Activated CD4-positive, alpha-beta T cell treated with anti-CD3 and anti-CD28 coated beads, Interleukin-2, amount 50 U/mL, for 4 hours (primary cell): ENCODE measurements around the gene DTNA.
"Not testable (repeated sequence)": the region's sequence is repeated elsewhere in the genome, so short reads cannot be mapped to it uniquely, and the experiment has no call there.

Source experiments
- DNase-seq, 2 experiments: peaks; one replicate each; pipeline ENCODE4 v3.0.0-alpha.2; 2020

The DTNA gene

GRCh38 chr18:34726286-34727004 is 16.3 kb downstream of the DTNA start:
- no peak for DNase-seq

GRCh38 chr18:34729264-34729663 is 19.2 kb downstream of the DTNA start:
- no peak for DNase-seq

GRCh38 chr18:34729740-34730355 is 19.8 kb downstream of the DTNA start:
- no peak for DNase-seq

GRCh38 chr18:34730774-34731173 is 20.7 kb downstream of the DTNA start:
- DNase-seq: no peak

- DNase-seq: no peak
These were observed 24.0 kb downstream of the DTNA start for GRCh38 chr18:34734056-34734455.

- not testable (repeated sequence) for DNase-seq
These were observed 24.4 kb downstream of the DTNA start for GRCh38 chr18:34734526-34734925.

GRCh38 chr18:34738175-34738894 is 28.2 kb downstream of the DTNA start:
- DNase-seq: no peak

- DNase-seq: no peak
These were observed 30.0 kb downstream of the DTNA start for GRCh38 chr18:34740101-34740500.

- DNase-seq: no peak
These were observed 30.6 kb downstream of the DTNA start for GRCh38 chr18:34740724-34741123.

- DNase-seq: no peak
These were observed 31.3 kb downstream of the DTNA start for GRCh38 chr18:34741401-34741800.

GRCh38 chr18:34742891-34743341 is 32.8 kb downstream of the DTNA start:
- DNase-seq: no peak

GRCh38 chr18:34744569-34744968 is 34.5 kb downstream of the DTNA start:
- no peak for DNase-seq

- no peak for DNase-seq
These were observed 36.5 kb downstream of the DTNA start for GRCh38 chr18:34746614-34747013.

GRCh38 chr18:34749721-34750120 is 39.6 kb downstream of the DTNA start:
- DNase-seq: no peak

GRCh38 chr18:34752056-34752455 is 42.0 kb downstream of the DTNA start:
- DNase-seq: no peak

- DNase-seq: no peak
These were observed 44.2 kb downstream of the DTNA start for GRCh38 chr18:34754300-34754699.

- DNase-seq: no peak
These were observed 47.6 kb downstream of the DTNA start for GRCh38 chr18:34757666-34758065.

GRCh38 chr18:34758378-34758948 is 48.4 kb downstream of the DTNA start:
- no peak for DNase-seq

GRCh38 chr18:34760444-34760843 is 50.3 kb downstream of the DTNA start:
- no peak for DNase-seq

GRCh38 chr18:34764451-34764850 is 54.4 kb downstream of the DTNA start:
- no peak for DNase-seq

GRCh38 chr18:34767601-34768027 is 57.5 kb downstream of the DTNA start:
- DNase-seq: no peak

GRCh38 chr18:34771958-34772357 is 61.9 kb downstream of the DTNA start:
- DNase-seq: no peak

GRCh38 chr18:34772887-34773286 is 62.8 kb downstream of the DTNA start:
- no peak for DNase-seq

- no peak for DNase-seq
These were observed 63.3 kb downstream of the DTNA start for GRCh38 chr18:34773378-34773777.
